Activated CD8-positive, alpha-beta T cell treated with anti-CD3 and anti-CD28 coated beads for 36 hours (primary cell): ENCODE results near the gene PRTN3. TPM values are rescaled to one million over a fixed set of nuclear protein-coding genes. Genes with fewer than 3 reads are reported as not detected.
"Not testable (repeated sequence)": the region's sequence is repeated elsewhere in the genome, so short reads cannot be mapped to it uniquely, and the experiment has no call there.

Experiments used
- ATAC-seq: fragments of 200-7000 bp; cut with Tn5 transposase; one replicate; pipeline ENCODE4 v1.10.0; 2021; ENCODE audit warnings: mild to moderate bottlenecking, moderate library complexity
- CTCF ChIA-PET: fragments of 350-600 bp; sonication (Branson Sonifier 250); formaldehyde crosslinking; loops from one replicate; lab custom pipeline; 2021; ENCODE audit warnings: antibody characterized with exemption; lab: Charles Lee
- POLR2A ChIA-PET: fragments of 350-600 bp; sonication (Branson Sonifier 250); formaldehyde crosslinking; loops from one replicate; lab custom pipeline; 2021; ENCODE audit warnings: antibody characterized with exemption; lab: Charles Lee
- DNase-seq: peaks from one replicate; pipeline ENCODE4 v3.0.0-alpha.2; 2020
- H3K27ac Mint-ChIP-seq: one replicate; pipeline ENCODE4 v1.8.0; 2021; ENCODE audit warnings: mild to moderate bottlenecking, mixed read lengths
- H3K27me3 Mint-ChIP-seq: one replicate; pipeline ENCODE4 v1.8.0; 2021; ENCODE audit warnings: mixed read lengths
- H3K36me3 Mint-ChIP-seq: one replicate; pipeline ENCODE4 v1.8.0; 2021; ENCODE audit warnings: low read depth, mixed read lengths
- H3K4me1 Mint-ChIP-seq: one replicate; pipeline ENCODE4 v1.8.0; 2021; ENCODE audit warnings: low read depth, mixed read lengths
- H3K4me3 Mint-ChIP-seq: one replicate; pipeline ENCODE4 v1.8.0; 2021; ENCODE audit warnings: mild to moderate bottlenecking, moderate library complexity, mixed read lengths
- H3K9me3 Mint-ChIP-seq: one replicate; pipeline ENCODE4 v1.8.0; 2021; ENCODE audit warnings: mixed read lengths
- intact Hi-C: fragments of 100-400 bp; cut with micrococcal nuclease; formaldehyde crosslinking; loops from one replicate; pipeline ENCODE4 v1.10.0; 2022
- total RNA-seq, 2 experiments: library from RNA; stranded (reverse); gene quantifications; one replicate each; pipeline ENCODE4 v1.2.3, GENCODE V29; 2021
- TF ChIP-seq, protein P1 (sequence below): fragments of 200-600 bp; IDR thresholded peaks from one replicate; pipeline ENCODE4 v1.8.0; 2022; ENCODE audit warnings: antibody characterized with exemption, mild to moderate bottlenecking

The PRTN3 gene
- total RNA-seq, 2 experiments from 2014 or later, result not detected

DNA sequence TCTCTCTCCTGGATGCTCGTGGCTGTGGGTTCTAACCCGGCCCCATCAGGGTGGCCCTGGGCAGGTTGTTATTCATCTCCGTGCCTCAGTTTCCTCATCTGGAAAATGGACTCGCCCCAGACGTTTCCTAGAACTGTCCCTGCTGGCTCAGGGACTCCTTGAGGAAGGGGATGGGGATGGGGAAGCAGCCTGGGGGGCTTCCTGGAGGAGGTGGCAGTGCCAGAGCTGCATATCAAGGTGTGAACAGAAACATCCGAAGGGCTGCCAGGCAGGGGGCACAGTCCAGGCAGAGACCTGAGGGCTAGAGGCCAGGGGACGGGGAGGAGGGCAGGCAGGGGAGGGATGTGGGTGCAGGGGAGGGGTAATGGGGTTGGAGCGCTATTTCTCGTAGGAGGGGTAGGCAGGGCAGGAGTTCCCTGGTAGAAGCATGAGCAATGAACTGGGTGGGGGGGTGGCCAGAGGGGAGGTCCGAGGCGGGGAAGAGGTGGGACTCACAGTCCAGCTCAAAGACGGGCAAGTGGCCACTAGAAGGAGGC is 7.7 kb downstream of the PRTN3 start:
- ChIA-PET POLR2A (interaction anchor here (0.7 to 0.9 kb wide), 2 partner anchors 46 to 161 kb away, joined by 3 read pairs; no protein-coding TSS in a partner anchor), CTCF (no interaction called here)
- intact Hi-C loops, result no loop called here
- H3K36me3 Mint-ChIP-seq, result no peaks in the 10 kb centered on the region
- ATAC-seq, result no peak
- H3K27ac Mint-ChIP-seq, result no peak overlapping the region
- peaks cover 33% of the 10 kb centered on the region for H3K27me3 Mint-ChIP-seq
- H3K4me3 Mint-ChIP-seq, result no peak overlapping the region
- TF ChIP-seq, protein P1, sequence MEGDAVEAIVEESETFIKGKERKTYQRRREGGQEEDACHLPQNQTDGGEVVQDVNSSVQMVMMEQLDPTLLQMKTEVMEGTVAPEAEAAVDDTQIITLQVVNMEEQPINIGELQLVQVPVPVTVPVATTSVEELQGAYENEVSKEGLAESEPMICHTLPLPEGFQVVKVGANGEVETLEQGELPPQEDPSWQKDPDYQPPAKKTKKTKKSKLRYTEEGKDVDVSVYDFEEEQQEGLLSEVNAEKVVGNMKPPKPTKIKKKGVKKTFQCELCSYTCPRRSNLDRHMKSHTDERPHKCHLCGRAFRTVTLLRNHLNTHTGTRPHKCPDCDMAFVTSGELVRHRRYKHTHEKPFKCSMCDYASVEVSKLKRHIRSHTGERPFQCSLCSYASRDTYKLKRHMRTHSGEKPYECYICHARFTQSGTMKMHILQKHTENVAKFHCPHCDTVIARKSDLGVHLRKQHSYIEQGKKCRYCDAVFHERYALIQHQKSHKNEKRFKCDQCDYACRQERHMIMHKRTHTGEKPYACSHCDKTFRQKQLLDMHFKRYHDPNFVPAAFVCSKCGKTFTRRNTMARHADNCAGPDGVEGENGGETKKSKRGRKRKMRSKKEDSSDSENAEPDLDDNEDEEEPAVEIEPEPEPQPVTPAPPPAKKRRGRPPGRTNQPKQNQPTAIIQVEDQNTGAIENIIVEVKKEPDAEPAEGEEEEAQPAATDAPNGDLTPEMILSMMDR, result no peak
- H3K9me3 Mint-ChIP-seq, result no peaks in the 10 kb centered on the region
- no peak for DNase-seq
- peaks cover 3% of the 10 kb centered on the region for H3K4me1 Mint-ChIP-seq

DNA sequence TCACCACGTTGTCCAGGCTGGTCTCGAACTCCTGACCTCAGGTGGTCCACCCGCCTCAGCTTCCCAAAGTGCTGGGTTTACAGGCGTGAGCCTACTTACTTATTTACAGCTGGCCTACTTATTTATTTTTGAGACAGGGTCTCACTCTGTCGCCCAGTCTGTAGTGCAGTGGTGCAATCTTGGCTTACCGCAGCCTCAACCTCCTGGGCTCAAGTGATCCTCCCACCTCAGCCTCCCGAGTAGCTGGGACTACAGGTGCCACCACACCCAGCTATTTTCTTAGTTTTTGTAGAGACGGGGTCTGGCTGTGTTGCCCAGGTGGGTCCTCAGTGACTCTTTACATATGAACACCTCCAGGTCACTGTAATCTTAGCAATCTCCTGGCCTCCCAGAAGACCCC is 8.4 kb downstream of the PRTN3 start:
- CTCF ChIA-PET, result interaction anchor here (1.1 kb wide), 2 partner anchors 9 to 80 kb away, joined by 3 to 4 read pairs; no protein-coding TSS in a partner anchor

DNA sequence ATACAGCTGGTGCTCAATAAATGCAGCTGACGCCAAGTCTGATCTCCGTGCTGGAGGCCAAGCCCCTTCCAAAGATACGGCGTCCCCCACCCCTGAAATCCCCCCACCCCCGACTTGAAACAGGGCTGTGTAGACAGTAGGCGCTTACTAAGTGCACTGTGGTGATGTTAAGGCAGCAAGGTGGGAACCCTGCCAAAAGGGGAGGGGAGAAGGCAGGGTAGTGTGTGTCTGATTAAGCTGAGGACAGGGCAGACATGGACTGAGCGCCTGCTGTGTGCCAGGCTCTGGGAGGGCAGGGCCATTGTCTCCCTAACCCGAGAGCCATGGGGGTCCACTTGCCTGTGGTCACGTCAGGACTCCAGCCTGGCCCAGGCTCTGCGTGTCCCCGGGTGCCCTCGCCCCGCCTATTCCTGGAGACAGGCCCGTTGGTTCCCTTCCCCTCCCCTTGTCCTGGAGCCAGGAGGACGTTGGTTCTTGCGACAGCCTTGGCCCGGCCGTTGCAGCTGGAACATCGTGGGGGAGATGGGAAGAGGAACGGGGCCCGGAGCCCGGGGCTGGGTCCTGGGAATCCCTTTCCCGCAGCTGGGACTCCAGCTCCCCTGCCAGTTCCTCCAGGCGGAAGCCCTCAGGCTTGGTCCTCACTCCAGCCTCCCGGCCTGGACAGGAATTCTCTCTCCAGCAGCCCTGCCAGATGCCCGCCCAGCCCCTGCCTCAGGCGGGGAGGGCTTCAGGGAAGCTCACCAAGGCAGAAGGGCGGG is 9.6 kb downstream of the PRTN3 start:
- intact Hi-C loops, result no loop called here
- DNase-seq, result peak; percentile 45
- peak; percentile 24 for ATAC-seq
- H3K9me3 Mint-ChIP-seq, result no peaks in the 10 kb centered on the region
- TF ChIP-seq, protein P1, result no peak
- H3K27ac Mint-ChIP-seq, result no peak overlapping the region
- H3K36me3 Mint-ChIP-seq, result no peaks in the 10 kb centered on the region
- H3K27me3 Mint-ChIP-seq, result peaks cover 25% of the 10 kb centered on the region
- H3K4me3 Mint-ChIP-seq, result no peak overlapping the region
- H3K4me1 Mint-ChIP-seq, result no peaks in the 10 kb centered on the region
- CTCF ChIA-PET, result interaction anchor here (1.1 kb wide), 1 partner anchor 8 kb away, joined by 4 read pairs; no protein-coding TSS in a partner anchor
- POLR2A ChIA-PET, result no interaction called here

More for the DNA sequence above, 8.4 kb downstream of the PRTN3 start:
- H3K4me1 Mint-ChIP-seq, intact Hi-C loops, H3K36me3 Mint-ChIP-seq, H3K4me3 Mint-ChIP-seq, DNase-seq, H3K9me3 Mint-ChIP-seq, ATAC-seq, H3K27ac Mint-ChIP-seq: not testable (repeated sequence)
- peaks cover 33% of the 10 kb centered on the region for H3K27me3 Mint-ChIP-seq
- POLR2A ChIA-PET, result interaction anchor here (0.9 kb wide), 1 partner anchor 46 kb away, joined by 3 read pairs; no protein-coding TSS in a partner anchor

DNA sequence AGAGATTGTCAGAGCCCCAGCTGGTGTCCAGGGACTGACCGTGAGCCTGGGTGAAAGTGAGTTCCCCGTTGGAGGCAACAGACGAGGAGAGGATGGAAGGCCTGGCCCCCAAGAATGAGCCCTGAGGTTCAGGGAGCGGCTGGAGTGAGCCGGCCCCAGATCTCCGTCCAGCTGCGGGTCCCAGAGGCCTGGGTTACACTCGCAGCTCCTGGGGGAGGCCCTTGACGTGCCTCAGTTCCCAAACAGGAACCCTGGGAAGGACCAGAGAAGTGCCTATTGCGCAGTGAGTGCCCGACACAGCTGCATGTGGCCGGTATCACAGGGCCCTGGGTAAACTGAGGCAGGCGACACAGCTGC is 10.2 kb downstream of the PRTN3 start:
- no peak for DNase-seq
- Mint-ChIP-seq H3K27ac (no peak overlapping the region), H3K27me3 (peaks cover 21% of the 10 kb centered on the region), H3K4me1 (no peaks in the 10 kb centered on the region), H3K9me3 (no peaks in the 10 kb centered on the region), H3K36me3 (no peaks in the 10 kb centered on the region), H3K4me3 (no peak overlapping the region)
- ChIA-PET POLR2A (no interaction called here), CTCF (no interaction called here)
- intact Hi-C loops, result no loop called here
- TF ChIP-seq, protein P1, result no peak
- ATAC-seq, result no peak

DNA sequence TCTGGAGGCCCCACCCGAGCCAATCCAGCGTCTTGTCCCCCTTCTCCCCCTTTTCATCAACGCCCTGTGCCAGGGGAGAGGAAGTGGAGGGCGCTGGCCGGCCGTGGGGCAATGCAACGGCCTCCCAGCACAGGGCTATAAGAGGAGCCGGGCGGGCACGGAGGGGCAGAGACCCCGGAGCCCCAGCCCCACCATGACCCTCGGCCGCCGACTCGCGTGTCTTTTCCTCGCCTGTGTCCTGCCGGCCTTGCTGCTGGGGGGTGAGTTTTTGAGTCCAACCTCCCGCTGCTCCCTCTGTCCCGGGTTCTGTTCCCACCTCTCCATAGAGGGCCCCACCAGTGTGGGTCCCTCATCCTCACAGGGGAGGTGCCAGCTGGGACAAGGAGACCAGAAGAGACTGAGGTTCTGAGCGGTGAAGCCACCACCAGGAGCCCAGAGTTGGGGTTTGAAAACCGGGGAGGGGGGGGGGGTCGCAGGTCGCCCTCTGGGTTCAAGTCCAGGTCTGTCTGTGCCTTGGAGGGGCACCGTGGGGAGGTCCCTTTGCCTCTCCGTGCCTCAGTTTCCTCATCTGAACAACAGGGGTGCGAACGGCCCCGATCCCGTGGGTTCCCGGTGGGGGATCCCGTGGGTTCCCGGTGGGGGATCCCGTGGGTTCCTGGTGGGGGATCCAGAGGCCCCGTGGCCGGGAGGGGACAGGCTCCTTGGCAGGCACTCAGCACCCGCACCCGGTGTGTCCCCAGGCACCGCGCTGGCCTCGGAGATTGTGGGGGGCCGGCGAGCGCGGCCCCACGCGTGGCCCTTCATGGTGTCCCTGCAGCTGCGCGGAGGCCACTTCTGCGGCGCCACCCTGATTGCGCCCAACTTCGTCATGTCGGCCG is 11.6 kb downstream of the PRTN3 start, which contains the start of gene ELANE:
ELANE (plus strand) TSS at position 168 of the 878 bp plus-strand sequence; CDS start at position 194, 26 bp downstream.
- Mint-ChIP-seq H3K36me3 (no peaks in the 10 kb centered on the region), H3K4me3 (no peak within 1 kb of the TSS), H3K27me3 (peaks cover 15% of the 10 kb centered on the region), H3K9me3 (no peaks in the 10 kb centered on the region), H3K4me1 (no peaks in the 10 kb centered on the region), H3K27ac (no peak within 1 kb of the TSS)
- intact Hi-C loops, result no loop called here
- DNase-seq (no peak), ATAC-seq (no peak)
- TF ChIP-seq, protein P1, result no peak
- ChIA-PET POLR2A (no interaction called here), CTCF (no interaction called here)
